ENCODE results near the gene ATAD3A.
"Not testable (repeated sequence)": the region's sequence is repeated elsewhere in the genome, so short reads cannot be mapped to it uniquely, and the experiment has no call there.

ATAD3A gene

GRCh38 chr1:1554926-1555915, 43.3 kb downstream of the ATAD3A start:
- peak; percentile 84 for DNase-seq (ENCODE audit: low read depth)
- TF ChIP-seq CTCF (conservative IDR thresholded peaks at IDR 0.05; ENCODE audit: control insufficient read depth, insufficient read depth, low read depth, low read length): no peak
- H3K4me3 ChIP-seq (ENCODE audit: control insufficient read depth, low read depth, low read length): no peak overlapping the region

- no peak for TF ChIP-seq CTCF (conservative IDR thresholded peaks at IDR 0.05; ENCODE audit: control insufficient read depth, insufficient read depth, low read depth, low read length)
- no peak overlapping the region for H3K4me3 ChIP-seq (ENCODE audit: control insufficient read depth, low read depth, low read length)
- DNase-seq (ENCODE audit: low read depth): no peak
Observed at GRCh38 chr1:1556505-1556904, 44.5 kb downstream of the ATAD3A start.

- DNase-seq (ENCODE audit: low read depth); H3K4me3 ChIP-seq (ENCODE audit: control insufficient read depth, low read depth, low read length): not testable (repeated sequence)
Observed at GRCh38 chr1:1556961-1557360, 45.0 kb downstream of the ATAD3A start.

GRCh38 chr1:1557688-1558087, 45.7 kb downstream of the ATAD3A start:
- DNase-seq (ENCODE audit: low read depth): not testable (repeated sequence)

GRCh38 chr1:1558591-1558990, 46.6 kb downstream of the ATAD3A start:
- TF ChIP-seq CTCF (conservative IDR thresholded peaks at IDR 0.05; ENCODE audit: control insufficient read depth, insufficient read depth, low read depth, low read length): no peak
- no peak for DNase-seq (ENCODE audit: low read depth)
- H3K4me3 ChIP-seq (ENCODE audit: control insufficient read depth, low read depth, low read length): no peak overlapping the region

More at GRCh38 chr1:1557688-1558087, 45.7 kb downstream of the ATAD3A start:
- H3K4me3 ChIP-seq (ENCODE audit: control insufficient read depth, low read depth, low read length): not testable (repeated sequence)

GRCh38 chr1:1559066-1559465, 47.1 kb downstream of the ATAD3A start:
- no peak for DNase-seq (ENCODE audit: low read depth)
- no peak for TF ChIP-seq CTCF (conservative IDR thresholded peaks at IDR 0.05; ENCODE audit: control insufficient read depth, insufficient read depth, low read depth, low read length)
- H3K4me3 ChIP-seq (ENCODE audit: control insufficient read depth, low read depth, low read length): no peak overlapping the region

- DNase-seq (ENCODE audit: low read depth): no peak
- H3K4me3 ChIP-seq (ENCODE audit: control insufficient read depth, low read depth, low read length): no peak overlapping the region
- TF ChIP-seq CTCF (conservative IDR thresholded peaks at IDR 0.05; ENCODE audit: control insufficient read depth, insufficient read depth, low read depth, low read length): no peak
Observed at GRCh38 chr1:1560178-1560577, 48.2 kb downstream of the ATAD3A start.

Measured in fibroblast of mammary gland (primary cell).